ENCODE measurements around the gene PXYLP1. TPM values are rescaled to one million over a fixed set of nuclear protein-coding genes. Genes with fewer than 3 reads are reported as not detected.

Gene PXYLP1
- total RNA-seq, 2 donors from 2014 or later: 7.5 to 14.5 TPM

DNA sequence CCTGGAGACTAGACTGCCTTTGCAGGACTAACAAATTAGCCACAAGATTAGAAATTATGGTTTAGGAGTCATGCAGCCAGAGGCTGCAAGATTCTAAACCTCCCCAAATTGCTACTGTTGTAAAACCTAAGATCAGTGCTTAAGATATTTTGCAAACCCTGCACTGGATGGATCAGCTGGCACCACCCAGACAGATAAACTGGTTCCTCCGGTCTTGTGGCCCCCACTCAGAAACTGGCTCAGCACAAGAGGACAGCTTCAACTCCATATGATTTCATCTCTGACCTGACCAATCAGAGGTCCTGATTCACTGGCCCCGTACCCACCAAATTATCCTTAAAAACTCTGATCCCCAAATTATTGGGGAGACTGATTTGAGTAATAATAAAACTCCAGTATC lies 19.5 kb upstream of the PXYLP1 start:
- H3K4me3 ChIP-seq: no peak overlapping the region
- TF ChIP-seq CTCF (IDR thresholded peaks at IDR 0.05): no peak
- H3K27me3 ChIP-seq: no peaks in the 10 kb centered on the region
- H3K27ac ChIP-seq: no peak overlapping the region
- H3K9me3 ChIP-seq: peaks cover 0 to 7% of the 10 kb centered on the region in 2 donors
- no peak for DNase-seq (ENCODE audit: low spot score)
- H3K4me1 ChIP-seq: no peaks in the 10 kb centered on the region
- no peaks in the 10 kb centered on the region for H3K36me3 ChIP-seq

DNA sequence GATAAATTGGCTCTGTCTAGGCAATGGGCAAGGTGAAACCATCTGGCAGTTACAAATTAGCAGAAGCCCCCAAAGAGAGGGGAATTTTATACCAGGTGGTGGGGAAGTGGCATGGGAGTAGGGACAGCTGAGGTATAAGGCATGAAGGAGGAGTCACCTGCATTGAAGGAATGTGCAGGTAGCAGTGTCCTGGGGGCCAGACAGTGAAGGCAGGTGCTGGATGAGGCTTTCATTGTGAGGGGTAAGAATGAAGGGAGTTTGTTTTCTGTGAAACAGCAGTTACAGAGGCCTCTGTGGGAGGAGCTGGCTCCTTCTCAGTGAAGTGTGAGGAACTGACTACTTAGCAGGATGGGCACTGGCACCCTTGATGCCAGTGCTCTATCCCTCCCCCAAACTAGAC lies 19.1 kb upstream of the PXYLP1 start:
- H3K27me3 ChIP-seq: no peaks in the 10 kb centered on the region
- no peaks in the 10 kb centered on the region for H3K4me1 ChIP-seq
- no peak for DNase-seq (ENCODE audit: low spot score)
- H3K9me3 ChIP-seq: peaks cover 0 to 7% of the 10 kb centered on the region in 2 donors
- no peaks in the 10 kb centered on the region for H3K36me3 ChIP-seq
- H3K4me3 ChIP-seq: no peak overlapping the region
- no peak for TF ChIP-seq CTCF (IDR thresholded peaks at IDR 0.05)
- H3K27ac ChIP-seq: no peak overlapping the region

DNA sequence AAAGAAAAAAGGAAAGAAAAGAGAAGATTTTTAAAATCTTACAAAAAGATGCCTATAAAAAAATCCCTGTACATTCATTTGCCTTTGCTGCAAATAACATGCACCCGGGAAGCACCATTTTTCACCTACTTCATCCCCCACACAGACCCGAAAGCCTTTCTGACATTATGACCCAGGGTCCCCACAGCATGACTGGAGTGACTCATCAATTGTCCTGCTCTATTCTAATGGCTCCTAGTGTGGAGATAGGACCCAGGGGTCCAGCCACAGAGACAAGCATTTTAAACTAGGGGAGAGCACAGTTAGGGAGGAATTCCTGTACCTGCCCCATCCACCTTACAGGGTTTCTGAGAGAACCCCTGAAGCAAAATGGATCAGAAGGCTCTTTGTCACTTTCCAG lies 14.7 kb upstream of the PXYLP1 start:
- no peak for TF ChIP-seq CTCF (IDR thresholded peaks at IDR 0.05)
- Histone ChIP-seq H3K27me3 (no peaks in the 10 kb centered on the region), H3K27ac (no peak overlapping the region), H3K4me3 (no peak overlapping the region), H3K4me1 (peaks cover 0 to 11% of the 10 kb centered on the region in 2 donors), H3K9me3 (peaks cover 0 to 7% of the 10 kb centered on the region in 2 donors), H3K36me3 (no peaks in the 10 kb centered on the region)
- DNase-seq (ENCODE audit: low spot score): no peak

DNA sequence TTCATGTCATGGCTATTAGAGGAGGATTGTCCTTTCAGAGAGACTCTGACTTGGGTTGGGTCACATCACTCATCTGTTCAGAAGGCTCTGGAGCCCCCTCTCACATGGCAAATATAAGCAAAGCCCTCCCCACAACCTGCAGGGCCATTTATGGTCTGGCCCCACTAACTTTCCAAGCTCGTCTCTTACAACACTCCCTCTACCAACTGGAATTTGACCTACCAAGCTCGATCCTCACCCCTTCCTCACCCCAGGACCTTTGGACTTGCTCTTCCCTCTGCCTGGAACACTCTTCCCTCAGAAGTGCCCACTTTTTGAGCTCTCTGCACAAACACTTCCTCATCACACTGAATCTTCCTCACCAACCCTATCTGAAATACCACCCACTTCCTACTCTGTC lies 14.2 kb upstream of the PXYLP1 start:
- H3K27me3 ChIP-seq: no peaks in the 10 kb centered on the region

DNA sequence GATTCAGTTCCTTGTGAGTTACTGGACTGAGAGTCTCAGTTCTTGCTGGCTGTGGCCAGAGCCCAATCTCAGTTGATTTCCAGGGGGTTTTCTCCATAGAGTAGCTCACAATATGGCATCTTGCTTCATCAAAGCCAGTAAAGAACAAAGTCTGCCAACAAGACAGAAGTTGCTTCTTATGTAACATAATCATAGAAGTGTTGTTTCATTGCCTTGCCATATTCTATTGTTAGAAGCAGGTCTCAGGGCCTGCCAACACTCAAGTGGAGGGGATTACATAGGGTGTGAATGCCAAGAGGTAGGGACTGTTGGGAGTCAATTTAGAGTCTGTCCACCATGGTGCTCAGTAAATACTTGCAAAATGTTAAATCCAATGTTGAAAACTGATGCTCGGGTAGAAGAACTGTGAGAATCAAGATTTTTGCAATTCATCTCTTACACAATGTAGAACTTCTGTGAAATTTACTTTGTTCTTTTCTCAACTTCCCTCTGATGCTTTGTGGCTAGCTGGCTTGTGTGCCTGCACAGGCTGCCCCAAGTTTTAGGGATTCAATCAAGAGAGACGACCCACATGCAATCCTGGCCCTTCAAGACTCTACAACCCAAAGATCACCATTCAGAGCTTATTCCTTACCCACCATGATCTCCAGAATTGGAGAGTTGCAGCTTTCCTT lies 13.3 kb upstream of the PXYLP1 start:
- peaks cover 0 to 11% of the 10 kb centered on the region in 2 donors for H3K4me1 ChIP-seq
- H3K36me3 ChIP-seq: no peaks in the 10 kb centered on the region
- no peak for TF ChIP-seq CTCF (IDR thresholded peaks at IDR 0.05)
- H3K9me3 ChIP-seq: peaks cover 0 to 3% of the 10 kb centered on the region in 2 donors
- no peak for DNase-seq (ENCODE audit: low spot score)
- H3K27ac ChIP-seq: no peak overlapping the region
- H3K27me3 ChIP-seq: no peaks in the 10 kb centered on the region
- no peak overlapping the region for H3K4me3 ChIP-seq

More for the DNA sequence above, 14.2 kb upstream of the PXYLP1 start:
- no peaks in the 10 kb centered on the region for H3K36me3 ChIP-seq
- no peak for DNase-seq (ENCODE audit: low spot score)
- no peak for TF ChIP-seq CTCF (IDR thresholded peaks at IDR 0.05)
- no peak overlapping the region for H3K27ac ChIP-seq
- peaks cover 0 to 11% of the 10 kb centered on the region in 2 donors for H3K4me1 ChIP-seq
- peaks cover 0 to 7% of the 10 kb centered on the region in 2 donors for H3K9me3 ChIP-seq
- H3K4me3 ChIP-seq: no peak overlapping the region

GRCh38 chr3:141218926-141219325 lies 12.7 kb upstream of the PXYLP1 start:
- no peak for TF ChIP-seq CTCF (IDR thresholded peaks at IDR 0.05)
- Histone ChIP-seq H3K4me1 (peaks cover 0 to 11% of the 10 kb centered on the region in 2 donors), H3K27me3 (no peaks in the 10 kb centered on the region), H3K9me3 (peaks cover 0 to 9% of the 10 kb centered on the region in 2 donors), H3K27ac (no peak overlapping the region), H3K36me3 (no peaks in the 10 kb centered on the region), H3K4me3 (no peak overlapping the region)
- no peak for DNase-seq (ENCODE audit: low spot score)
